ENCODE measurements around the gene ELOB. TPM values are rescaled to one million over a fixed set of nuclear protein-coding genes. Genes with fewer than 3 reads are reported as not detected.
"Not testable (repeated sequence)": the region's sequence is repeated elsewhere in the genome, so short reads cannot be mapped to it uniquely, and the experiment has no call there.

The ELOB gene
- total and polyA plus RNA-seq, 2 of the 8 experiments (the other 6 are each of a cell fraction or from before 2014, with no cell fraction given), result 237 to 1,357 TPM

DNA sequence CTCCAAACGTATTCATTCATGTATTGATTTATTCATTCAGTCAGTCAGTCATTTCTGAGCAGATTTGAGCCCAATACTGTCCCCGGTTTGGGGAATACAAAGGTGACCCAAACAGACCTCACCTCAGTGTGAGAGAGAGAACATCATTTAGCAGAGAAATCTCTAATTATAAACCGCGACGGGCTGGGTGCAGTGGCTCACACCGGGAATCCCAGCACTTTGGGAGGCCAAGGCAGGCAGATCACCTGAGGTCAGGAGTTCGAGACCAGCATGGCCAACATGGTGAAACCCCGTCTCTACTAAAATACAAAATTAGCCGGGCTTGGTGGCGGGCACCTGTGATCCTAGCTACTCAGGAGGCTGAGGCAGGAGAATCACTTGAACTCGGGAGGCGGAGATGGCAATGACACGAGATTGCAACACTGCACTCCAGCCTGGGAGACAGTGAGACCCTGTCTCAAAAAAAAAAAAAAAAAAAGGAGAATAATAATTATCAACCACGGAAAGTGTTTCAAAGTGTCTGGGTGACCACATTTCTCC, 55.4 kb downstream of the ELOB start:
- H3K14ac ChIP-seq (ENCODE audit: insufficient read length); H4K5ac ChIP-seq (ENCODE audit: insufficient read length, low read depth, low read length); H3K23me2 ChIP-seq (ENCODE audit: low read depth, low read length); H3K23ac ChIP-seq (ENCODE audit: insufficient read length); H3K79me2 ChIP-seq (ENCODE audit: control insufficient read depth in 1 of 2, insufficient read depth in 2 of 2, low read length in 2 of 2); H2BK12ac ChIP-seq (ENCODE audit: low read depth, low read length); H4K8ac ChIP-seq (ENCODE audit: extremely low read depth, insufficient read depth, low read length); H2BK120ac ChIP-seq (replicated peaks; ENCODE audit: low read depth, low read length); H3K79me1 ChIP-seq (ENCODE audit: low read depth, low read length); H2AK5ac ChIP-seq (ENCODE audit: low read depth, low read length); H3K36me3 ChIP-seq (ENCODE audit: control insufficient read depth in 2 of 4, insufficient read depth in 4 of 4, low read length in 3 of 4); H2BK5ac ChIP-seq (ENCODE audit: low read depth, low read length); H4K20me1 ChIP-seq (replicated peaks in 1 of 2; ENCODE audit: control insufficient read depth in 1 of 2, insufficient read depth in 2 of 2, low read length in 2 of 2); H4K91ac ChIP-seq (replicated peaks; ENCODE audit: insufficient read length, low read length); H3K9me3 ChIP-seq (ENCODE audit: insufficient read depth in 2 of 2, low read depth in 1 of 2, low read length in 1 of 2); H3K4ac ChIP-seq (replicated peaks; ENCODE audit: insufficient read length, low read depth, low read length); H3K27ac ChIP-seq (ENCODE audit: low read depth, low read length); FAIRE-seq; H3K27me3 ChIP-seq (replicated peaks in 1 of 4; ENCODE audit: control insufficient read depth in 3 of 4, extremely low read depth in 1 of 4, insufficient read depth in 3 of 4, low read length in 3 of 4); H2BK20ac ChIP-seq (ENCODE audit: low read length); H3K4me1 ChIP-seq (replicated peaks in 1 of 4; ENCODE audit: control insufficient read depth in 3 of 4, insufficient read depth in 4 of 4, low read length in 3 of 4); H3K9ac ChIP-seq (replicated peaks in 1 of 4; ENCODE audit: extremely low read depth in 1 of 4, low read depth in 3 of 4, low read length in 3 of 4); H3K56ac ChIP-seq (replicated peaks; ENCODE audit: insufficient read length, low read depth, low read length); DNase-seq (ENCODE audit: low read depth in 1 of 2, low spot score in 2 of 2); H2BK15ac ChIP-seq (ENCODE audit: low read length): not testable (repeated sequence)
- peak overlapping the region; percentile 7 to 65 (median 44); a peak in 6 of 8 replicates for H3K4me3 ChIP-seq (ENCODE audit: extremely low read depth in 1 of 4, insufficient read depth in 2 of 4, low read depth in 3 of 4, low read length in 4 of 4)
- POLR2A ChIA-PET (ENCODE audit: partially characterized antibody), result interaction anchor here (0.6 kb wide), 1 partner anchor 207 kb away, joined by 3 read pairs; no protein-coding TSS in a partner anchor
- CTCF ChIA-PET (ENCODE audit: partially characterized antibody), result interaction anchor here (0.7 kb wide), 1 partner anchor 72 kb away, joined by 3 read pairs; no protein-coding TSS in a partner anchor
- peak overlapping the region; percentile 28 to 67; a peak in 3 of 4 replicates for H3K4me2 ChIP-seq (ENCODE audit: insufficient read depth in 1 of 2, low read depth in 2 of 2, low read length in 2 of 2)
- peak overlapping the region; percentile 93 for H3K18ac ChIP-seq (ENCODE audit: extremely low read depth, low read length)
- peak overlapping the region; percentile 93; the same call in 1 of the 2 replicates for H2AFZ ChIP-seq (ENCODE audit: low read length)
- 55% methylated on average over 13 of the region's 14 CpGs; no CpG with 5 or more reads in 1 of the 2 experiments for WGBS, 2 experiments (ENCODE audit: extremely low coverage in 1 of 2, insufficient coverage in 1 of 2, insufficient read length in 1 of 2, insufficient replicate concordance in 2 of 2, low coverage in 1 of 2, low lambda C conversion rate in 2 of 2, missing lambda C conversion rate in 1 of 2)

Small RNA genes within 50 kb of the gene (small RNA-seq; reads per million reads assigned to genes)
- not detected for gene SNORA3C (ENCODE audit: insufficient read depth)

Other genes with a start within 250 kb of the ELOB start
- not detected in 2 replicates for gene CEMP1, start 245.9 kb downstream of the ELOB start, total RNA-seq (2021; fragmentation: NEBNext Ultra II Directional; extraction: Animal tissue kit (Norgen Biotek cat#: 25700))
- 0.08 TPM in 1 of 2 replicates, not detected in the other for gene CEMP1, start 245.9 kb downstream of the ELOB start, polyA plus RNA-seq (2011; rRNA removed)
- gene PDPK1, start 239.3 kb downstream of the ELOB start, total RNA-seq (2021; fragmentation: NEBNext Ultra II Directional; extraction: Animal tissue kit (Norgen Biotek cat#: 25700)), result 27.8 and 28.0 TPM in 2 replicates
- gene PDPK1, start 239.3 kb downstream of the ELOB start, polyA plus RNA-seq (2011; rRNA removed), result 13.8 and 17.1 TPM in 2 replicates
- gene KCTD5, start 94.8 kb downstream of the ELOB start, total RNA-seq (2021; fragmentation: NEBNext Ultra II Directional; extraction: Animal tissue kit (Norgen Biotek cat#: 25700)), result 24.8 and 26.6 TPM in 2 replicates
- 31.8 and 46.8 TPM in 2 replicates for gene KCTD5, start 94.8 kb downstream of the ELOB start, polyA plus RNA-seq (2011; rRNA removed)
- 1.3 and 2.2 TPM in 2 replicates for gene PRSS27, start 57.1 kb downstream of the ELOB start, total RNA-seq (2021; fragmentation: NEBNext Ultra II Directional; extraction: Animal tissue kit (Norgen Biotek cat#: 25700))
- 7.5 and 10.5 TPM in 2 replicates for gene PRSS27, start 57.1 kb downstream of the ELOB start, polyA plus RNA-seq (2011; rRNA removed)
- gene SRRM2, start 24.6 kb downstream of the ELOB start, total RNA-seq (2021; fragmentation: NEBNext Ultra II Directional; extraction: Animal tissue kit (Norgen Biotek cat#: 25700)), result 563 and 579 TPM in 2 replicates
- 300 and 654 TPM in 2 replicates for gene SRRM2, start 24.6 kb downstream of the ELOB start, polyA plus RNA-seq (2011; rRNA removed)
- not detected in 2 replicates for gene PRSS33, start 10.3 kb upstream of the ELOB start, total RNA-seq (2021; fragmentation: NEBNext Ultra II Directional; extraction: Animal tissue kit (Norgen Biotek cat#: 25700))
- 0.09 and 0.17 TPM in 2 replicates for gene PRSS33, start 10.3 kb upstream of the ELOB start, polyA plus RNA-seq (2011; rRNA removed)
- gene PRSS41, start 21.2 kb upstream of the ELOB start, total RNA-seq (2021; fragmentation: NEBNext Ultra II Directional; extraction: Animal tissue kit (Norgen Biotek cat#: 25700)), result not detected in 2 replicates
- not detected in 2 replicates for gene PRSS41, start 21.2 kb upstream of the ELOB start, polyA plus RNA-seq (2011; rRNA removed)
- 1.0 and 2.7 TPM in 2 replicates for gene PRSS21, start 40.0 kb upstream of the ELOB start, total RNA-seq (2021; fragmentation: NEBNext Ultra II Directional; extraction: Animal tissue kit (Norgen Biotek cat#: 25700))
- gene PRSS21, start 40.0 kb upstream of the ELOB start, polyA plus RNA-seq (2011; rRNA removed), result 0.76 and 1.4 TPM in 2 replicates
- not detected in 2 replicates for gene ZG16B, start 53.0 kb upstream of the ELOB start, total RNA-seq (2021; fragmentation: NEBNext Ultra II Directional; extraction: Animal tissue kit (Norgen Biotek cat#: 25700))
- gene ZG16B, start 53.0 kb upstream of the ELOB start, polyA plus RNA-seq (2011; rRNA removed), result 0.11 TPM in 1 of 2 replicates, not detected in the other
- 2.7 and 4.4 TPM in 2 replicates for gene PRSS22, start 80.9 kb upstream of the ELOB start, total RNA-seq (2021; fragmentation: NEBNext Ultra II Directional; extraction: Animal tissue kit (Norgen Biotek cat#: 25700))
- gene PRSS22, start 80.9 kb upstream of the ELOB start, polyA plus RNA-seq (2011; rRNA removed), result 4.0 and 5.8 TPM in 2 replicates
- 16.4 and 20.2 TPM in 2 replicates for gene FLYWCH2, start 105.9 kb upstream of the ELOB start, total RNA-seq (2021; fragmentation: NEBNext Ultra II Directional; extraction: Animal tissue kit (Norgen Biotek cat#: 25700))
- gene FLYWCH2, start 105.9 kb upstream of the ELOB start, polyA plus RNA-seq (2011; rRNA removed), result 30.7 and 43.8 TPM in 2 replicates
- 23.1 and 23.5 TPM in 2 replicates for gene FLYWCH1, start 134.7 kb upstream of the ELOB start, total RNA-seq (2021; fragmentation: NEBNext Ultra II Directional; extraction: Animal tissue kit (Norgen Biotek cat#: 25700))
- gene FLYWCH1, start 134.7 kb upstream of the ELOB start, polyA plus RNA-seq (2011; rRNA removed), result 12.4 and 22.2 TPM in 2 replicates
- gene KREMEN2, start 187.0 kb upstream of the ELOB start, total RNA-seq (2021; fragmentation: NEBNext Ultra II Directional; extraction: Animal tissue kit (Norgen Biotek cat#: 25700)), result 6.6 and 7.8 TPM in 2 replicates
- 7.0 and 10.4 TPM in 2 replicates for gene KREMEN2, start 187.0 kb upstream of the ELOB start, polyA plus RNA-seq (2011; rRNA removed)
- gene PAQR4, start 192.1 kb upstream of the ELOB start, total RNA-seq (2021; fragmentation: NEBNext Ultra II Directional; extraction: Animal tissue kit (Norgen Biotek cat#: 25700)), result 28.2 and 28.8 TPM in 2 replicates
- gene PAQR4, start 192.1 kb upstream of the ELOB start, polyA plus RNA-seq (2011; rRNA removed), result 34.6 and 52.8 TPM in 2 replicates
- 74.7 and 83.6 TPM in 2 replicates for gene PKMYT1, start 203.2 kb upstream of the ELOB start, total RNA-seq (2021; fragmentation: NEBNext Ultra II Directional; extraction: Animal tissue kit (Norgen Biotek cat#: 25700))
- 85.2 and 180 TPM in 2 replicates for gene PKMYT1, start 203.2 kb upstream of the ELOB start, polyA plus RNA-seq (2011; rRNA removed)
- gene CLDN9, start 235.6 kb upstream of the ELOB start, total RNA-seq (2021; fragmentation: NEBNext Ultra II Directional; extraction: Animal tissue kit (Norgen Biotek cat#: 25700)), result 0.60 and 0.77 TPM in 2 replicates
- gene CLDN9, start 235.6 kb upstream of the ELOB start, polyA plus RNA-seq (2011; rRNA removed), result 0.89 and 2.2 TPM in 2 replicates
- 747 and 793 TPM in 2 replicates for gene CLDN6, start 240.9 kb upstream of the ELOB start, total RNA-seq (2021; fragmentation: NEBNext Ultra II Directional; extraction: Animal tissue kit (Norgen Biotek cat#: 25700))
- 1,115 and 1,541 TPM in 2 replicates for gene CLDN6, start 240.9 kb upstream of the ELOB start, polyA plus RNA-seq (2011; rRNA removed)
- 77.0 and 81.0 TPM in 2 replicates for gene TNFRSF12A, start 243.1 kb upstream of the ELOB start, total RNA-seq (2021; fragmentation: NEBNext Ultra II Directional; extraction: Animal tissue kit (Norgen Biotek cat#: 25700))
- gene TNFRSF12A, start 243.1 kb upstream of the ELOB start, polyA plus RNA-seq (2011; rRNA removed), result 82.5 and 121 TPM in 2 replicates
- gene HCFC1R1, start 246.7 kb upstream of the ELOB start, total RNA-seq (2021; fragmentation: NEBNext Ultra II Directional; extraction: Animal tissue kit (Norgen Biotek cat#: 25700)), result 66.2 and 72.7 TPM in 2 replicates
- gene HCFC1R1, start 246.7 kb upstream of the ELOB start, polyA plus RNA-seq (2011; rRNA removed), result 138 and 195 TPM in 2 replicates
- 78.5 and 82.9 TPM in 2 replicates for gene THOC6, start 246.8 kb upstream of the ELOB start, total RNA-seq (2021; fragmentation: NEBNext Ultra II Directional; extraction: Animal tissue kit (Norgen Biotek cat#: 25700))
- 111 and 137 TPM in 2 replicates for gene THOC6, start 246.8 kb upstream of the ELOB start, polyA plus RNA-seq (2011; rRNA removed)